ENCODE results near the gene SLC2A1.

DNA sequence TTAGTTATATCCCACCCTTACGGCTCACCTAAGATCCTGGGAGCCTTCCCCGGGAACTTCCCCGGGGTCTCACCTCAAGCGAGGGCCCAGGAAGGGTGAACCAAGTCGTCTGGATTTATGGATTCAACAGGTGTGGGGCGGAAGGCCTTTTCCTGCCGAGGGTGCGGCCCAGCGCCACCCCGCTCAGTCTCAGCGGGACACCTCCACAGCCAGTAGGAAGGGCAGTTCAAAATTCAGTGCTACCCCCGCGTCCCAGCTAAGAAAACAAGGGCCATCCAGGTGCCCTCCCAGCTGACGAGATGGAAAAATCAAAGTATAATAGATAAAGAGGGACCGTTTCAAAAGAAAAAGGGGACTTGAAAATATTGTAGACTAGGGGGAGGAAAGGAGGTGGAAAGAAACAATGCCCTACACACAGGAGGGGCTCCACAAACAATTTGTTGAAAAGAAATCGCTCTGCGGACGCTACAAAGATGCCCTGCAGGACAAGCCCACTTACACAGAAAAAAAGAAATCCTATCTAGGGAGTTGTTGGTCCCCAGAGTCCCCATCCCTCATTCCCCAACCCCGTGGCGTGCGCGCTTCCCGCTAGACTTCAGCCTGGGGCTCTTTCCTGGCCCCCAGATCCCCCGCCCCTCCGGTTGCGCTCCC is 1.3 kb downstream of the SLC2A1 start:
- TF ChIP-seq, protein P1, sequence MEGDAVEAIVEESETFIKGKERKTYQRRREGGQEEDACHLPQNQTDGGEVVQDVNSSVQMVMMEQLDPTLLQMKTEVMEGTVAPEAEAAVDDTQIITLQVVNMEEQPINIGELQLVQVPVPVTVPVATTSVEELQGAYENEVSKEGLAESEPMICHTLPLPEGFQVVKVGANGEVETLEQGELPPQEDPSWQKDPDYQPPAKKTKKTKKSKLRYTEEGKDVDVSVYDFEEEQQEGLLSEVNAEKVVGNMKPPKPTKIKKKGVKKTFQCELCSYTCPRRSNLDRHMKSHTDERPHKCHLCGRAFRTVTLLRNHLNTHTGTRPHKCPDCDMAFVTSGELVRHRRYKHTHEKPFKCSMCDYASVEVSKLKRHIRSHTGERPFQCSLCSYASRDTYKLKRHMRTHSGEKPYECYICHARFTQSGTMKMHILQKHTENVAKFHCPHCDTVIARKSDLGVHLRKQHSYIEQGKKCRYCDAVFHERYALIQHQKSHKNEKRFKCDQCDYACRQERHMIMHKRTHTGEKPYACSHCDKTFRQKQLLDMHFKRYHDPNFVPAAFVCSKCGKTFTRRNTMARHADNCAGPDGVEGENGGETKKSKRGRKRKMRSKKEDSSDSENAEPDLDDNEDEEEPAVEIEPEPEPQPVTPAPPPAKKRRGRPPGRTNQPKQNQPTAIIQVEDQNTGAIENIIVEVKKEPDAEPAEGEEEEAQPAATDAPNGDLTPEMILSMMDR (IDR thresholded peaks at IDR 0.05; ENCODE audit: insufficient read depth, low read length), result no peak
- TF ChIP-seq, protein P2, sequence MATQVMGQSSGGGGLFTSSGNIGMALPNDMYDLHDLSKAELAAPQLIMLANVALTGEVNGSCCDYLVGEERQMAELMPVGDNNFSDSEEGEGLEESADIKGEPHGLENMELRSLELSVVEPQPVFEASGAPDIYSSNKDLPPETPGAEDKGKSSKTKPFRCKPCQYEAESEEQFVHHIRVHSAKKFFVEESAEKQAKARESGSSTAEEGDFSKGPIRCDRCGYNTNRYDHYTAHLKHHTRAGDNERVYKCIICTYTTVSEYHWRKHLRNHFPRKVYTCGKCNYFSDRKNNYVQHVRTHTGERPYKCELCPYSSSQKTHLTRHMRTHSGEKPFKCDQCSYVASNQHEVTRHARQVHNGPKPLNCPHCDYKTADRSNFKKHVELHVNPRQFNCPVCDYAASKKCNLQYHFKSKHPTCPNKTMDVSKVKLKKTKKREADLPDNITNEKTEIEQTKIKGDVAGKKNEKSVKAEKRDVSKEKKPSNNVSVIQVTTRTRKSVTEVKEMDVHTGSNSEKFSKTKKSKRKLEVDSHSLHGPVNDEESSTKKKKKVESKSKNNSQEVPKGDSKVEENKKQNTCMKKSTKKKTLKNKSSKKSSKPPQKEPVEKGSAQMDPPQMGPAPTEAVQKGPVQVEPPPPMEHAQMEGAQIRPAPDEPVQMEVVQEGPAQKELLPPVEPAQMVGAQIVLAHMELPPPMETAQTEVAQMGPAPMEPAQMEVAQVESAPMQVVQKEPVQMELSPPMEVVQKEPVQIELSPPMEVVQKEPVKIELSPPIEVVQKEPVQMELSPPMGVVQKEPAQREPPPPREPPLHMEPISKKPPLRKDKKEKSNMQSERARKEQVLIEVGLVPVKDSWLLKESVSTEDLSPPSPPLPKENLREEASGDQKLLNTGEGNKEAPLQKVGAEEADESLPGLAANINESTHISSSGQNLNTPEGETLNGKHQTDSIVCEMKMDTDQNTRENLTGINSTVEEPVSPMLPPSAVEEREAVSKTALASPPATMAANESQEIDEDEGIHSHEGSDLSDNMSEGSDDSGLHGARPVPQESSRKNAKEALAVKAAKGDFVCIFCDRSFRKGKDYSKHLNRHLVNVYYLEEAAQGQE (IDR thresholded peaks at IDR 0.05; ENCODE audit: insufficient replicate concordance, low read depth), result no peak
- TF ChIP-seq POLR2AphosphoS5 (IDR thresholded peaks at IDR 0.05; ENCODE audit: low read depth), result no peak
- no peak for TF ChIP-seq GABPA (IDR thresholded peaks at IDR 0.05; ENCODE audit: low read depth)

All from HL-60 (cell line).